Jurkat, Clone E6-1 (cell line): ENCODE measurements around the gene CKM.
"Not testable (repeated sequence)": the region's sequence is repeated elsewhere in the genome, so short reads cannot be mapped to it uniquely, and the experiment has no call there.

ENCODE experiments used
- DNase-seq: peaks from one replicate; pipeline ENCODE4 v3.0.0-alpha.2; 2011; ENCODE audit warnings: low read depth, low spot score
- H3K4me3 ChIP-seq: 2 replicates; pipeline ENCODE4 v1.5.1; 2011; ENCODE audit warnings: mild to moderate bottlenecking, low read length, control low read depth, moderate library complexity

The CKM gene

GRCh38 chr19:45298264-45298663 is 24.4 kb downstream of the CKM start:
- no peak for DNase-seq
- H3K4me3 ChIP-seq: no peak overlapping the region

DNA sequence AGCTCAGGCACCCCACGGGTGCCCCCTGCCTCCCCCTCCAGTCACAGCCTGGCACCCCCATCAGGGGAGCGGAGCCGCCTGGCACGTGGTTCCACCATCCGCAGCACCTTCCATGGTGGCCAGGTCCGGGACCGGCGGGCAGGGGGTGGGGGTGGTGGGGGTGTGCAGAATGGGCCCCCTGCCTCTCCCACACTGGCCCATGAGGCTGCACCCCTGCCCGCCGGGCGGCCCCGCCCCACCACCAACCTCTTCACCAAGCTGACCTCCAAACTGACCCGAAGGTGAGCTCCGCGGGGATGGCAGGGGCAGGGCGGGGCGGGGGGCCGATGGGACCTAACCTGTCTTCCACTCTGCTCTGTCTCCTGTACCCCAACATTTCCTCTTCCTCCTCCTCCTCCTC is 25.0 kb downstream of the CKM start:
- no peak for DNase-seq
- no peak overlapping the region for H3K4me3 ChIP-seq

- no peak overlapping the region for H3K4me3 ChIP-seq
- DNase-seq: no peak
Measured at GRCh38 chr19:45296355-45296754, 26.3 kb downstream of the CKM start.

DNA sequence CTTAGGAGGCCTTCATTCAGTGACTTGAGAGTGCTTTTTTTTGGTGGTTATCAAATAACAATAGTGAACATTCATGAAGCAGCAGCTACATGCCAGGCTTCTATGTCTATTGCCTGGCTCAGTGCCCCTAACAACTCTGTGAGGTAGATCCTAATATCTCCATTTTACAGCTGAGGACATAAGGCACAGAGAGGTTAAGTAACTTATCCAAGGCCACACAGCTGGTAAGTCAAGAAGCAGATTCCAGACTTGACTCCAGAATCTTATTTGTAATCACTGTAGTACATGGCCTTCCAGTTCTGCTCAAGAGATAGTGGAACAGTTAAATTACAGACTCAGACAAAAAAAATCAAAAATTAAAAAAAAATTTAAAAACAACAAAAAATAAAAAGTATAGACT is 26.8 kb downstream of the CKM start:
- no peak overlapping the region for H3K4me3 ChIP-seq
- no peak for DNase-seq

DNA sequence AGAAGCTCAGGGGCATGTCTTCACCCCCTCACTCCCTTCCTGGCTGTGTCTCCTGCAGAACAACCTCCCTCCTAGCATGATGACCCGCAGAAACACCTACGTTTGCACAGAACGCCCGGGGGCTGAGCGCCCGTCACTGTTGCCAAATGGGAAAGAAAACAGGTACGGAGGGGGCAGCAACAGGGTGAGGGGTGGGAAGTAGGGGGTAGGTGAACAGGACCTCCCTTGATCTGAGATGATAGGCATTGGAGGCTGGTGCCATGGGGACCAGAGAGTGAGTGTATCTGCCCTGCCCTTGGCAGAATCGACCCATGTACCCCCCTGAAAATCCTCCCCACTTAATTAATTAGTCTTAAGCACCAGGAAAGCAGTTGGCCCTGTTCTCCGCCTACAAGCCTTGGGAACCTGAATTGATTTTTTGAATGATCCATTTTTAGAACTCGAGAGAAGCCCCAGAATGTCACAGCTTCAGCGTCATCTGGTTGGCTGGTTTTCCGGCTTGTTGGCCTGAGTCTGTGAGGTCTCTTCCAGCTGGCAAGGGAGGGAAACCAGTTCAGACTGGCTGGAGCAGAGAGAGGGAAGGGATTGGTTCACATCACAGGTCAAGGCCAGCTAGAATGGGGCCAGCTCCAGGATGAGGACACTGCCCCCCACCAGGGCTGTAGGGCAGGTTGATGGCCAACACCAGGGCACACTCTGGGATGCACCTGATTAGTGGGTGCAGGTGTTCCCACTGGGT is 28.2 kb downstream of the CKM start:
- no peak overlapping the region for H3K4me3 ChIP-seq
- DNase-seq: no peak

DNA sequence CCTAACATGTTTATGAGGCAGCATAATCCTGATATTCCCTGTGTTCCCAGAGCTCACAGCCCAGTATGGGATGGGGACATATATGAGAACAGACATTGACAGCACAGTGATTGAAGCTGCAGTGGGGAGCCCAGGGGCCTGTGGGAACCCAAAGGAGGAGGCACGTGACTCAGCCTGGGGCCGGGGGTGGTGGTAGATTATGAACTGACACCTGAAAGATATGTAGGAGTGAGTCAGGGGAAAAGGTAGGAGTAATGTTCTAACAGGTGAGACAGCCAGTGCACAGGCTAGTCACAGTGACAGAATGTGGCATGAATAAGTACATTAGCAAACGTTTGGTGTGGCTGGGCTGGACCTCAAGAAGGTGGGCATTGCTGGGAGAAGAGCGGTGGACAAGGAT is 29.0 kb downstream of the CKM start:
- no peak for DNase-seq
- no peak overlapping the region for H3K4me3 ChIP-seq

DNA sequence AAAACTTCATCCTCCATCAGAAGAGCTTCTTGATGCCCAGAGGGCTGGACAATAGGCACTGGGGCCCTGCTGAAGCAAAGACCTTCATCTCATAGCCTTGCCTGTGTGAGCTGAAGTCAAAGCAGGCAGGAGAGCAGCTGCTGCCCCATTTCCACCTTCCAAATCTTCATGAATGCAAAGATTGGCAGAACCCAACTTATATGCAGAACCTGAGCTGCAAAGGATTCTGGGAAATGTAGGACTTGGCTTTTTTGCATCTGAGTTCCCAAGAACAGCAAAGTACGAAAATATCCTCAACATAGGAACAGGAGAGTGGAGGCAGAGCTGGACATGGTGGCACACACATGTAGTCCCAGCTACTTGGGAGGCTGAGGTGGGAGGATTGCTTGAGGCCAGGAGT is 30.8 kb downstream of the CKM start:
- no peak overlapping the region for H3K4me3 ChIP-seq
- no peak for DNase-seq

GRCh38 chr19:45290381-45290931 is 32.2 kb downstream of the CKM start:
- no peak for DNase-seq
- H3K4me3 ChIP-seq: no peak overlapping the region

GRCh38 chr19:45283443-45284033 is 39.1 kb downstream of the CKM start:
- no peak for DNase-seq
- no peak overlapping the region for H3K4me3 ChIP-seq

DNA sequence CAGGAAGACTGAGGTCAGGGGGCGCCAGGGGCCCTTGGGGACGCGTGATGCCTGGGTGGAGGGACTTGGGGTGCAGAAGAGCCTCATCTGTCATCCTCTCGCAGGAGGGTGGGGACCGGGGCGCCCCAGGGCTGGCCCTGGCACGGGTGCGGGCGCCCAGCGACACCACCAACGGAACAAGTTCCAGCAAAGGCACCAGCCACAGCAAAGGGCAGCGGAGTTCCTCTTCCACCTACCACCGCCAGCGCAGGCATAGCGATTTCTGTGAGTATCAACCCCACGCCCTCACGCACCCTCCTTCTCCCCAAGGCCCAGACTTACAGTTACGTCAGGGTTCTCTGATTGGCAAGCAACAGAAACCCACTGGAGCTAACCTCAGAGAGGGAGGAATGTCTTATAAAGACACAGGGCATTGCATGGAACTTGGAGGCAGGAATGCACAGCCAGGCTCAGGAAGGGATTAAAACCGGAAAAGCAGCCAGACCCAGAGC is 42.2 kb downstream of the CKM start:
- DNase-seq: no peak

DNA sequence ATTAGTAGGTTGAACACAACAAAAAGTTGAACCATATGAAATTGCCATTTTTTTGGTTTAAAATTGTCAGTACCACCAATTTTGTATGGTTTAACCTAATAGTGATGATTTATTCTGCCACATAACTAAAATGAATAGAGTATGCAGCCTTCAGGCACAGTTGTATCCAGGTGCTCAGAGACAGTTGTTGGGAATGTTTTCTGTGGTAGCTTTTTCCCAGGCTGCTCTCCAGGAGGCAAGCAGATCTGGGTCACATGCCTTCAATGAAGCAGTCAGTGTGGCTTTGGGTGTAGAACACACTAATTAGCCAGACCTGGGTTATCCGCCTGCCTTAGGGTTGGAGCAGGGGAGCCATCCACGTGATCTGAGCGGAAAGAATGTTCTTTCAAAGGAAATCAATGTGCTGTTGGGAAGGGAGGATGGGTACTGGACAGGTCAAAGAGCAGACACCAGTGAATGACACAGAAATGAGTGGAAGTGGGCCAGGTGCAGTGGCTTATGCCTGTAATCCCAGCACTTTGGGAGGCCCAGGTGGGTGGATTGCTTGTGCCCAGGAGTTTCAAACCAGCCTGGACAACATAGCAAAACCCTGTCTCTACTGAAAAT is 43.0 kb downstream of the CKM start:
- DNase-seq: no peak
- no peak overlapping the region for H3K4me3 ChIP-seq

More for the DNA sequence above, 42.2 kb downstream of the CKM start:
- no peak overlapping the region for H3K4me3 ChIP-seq

DNA sequence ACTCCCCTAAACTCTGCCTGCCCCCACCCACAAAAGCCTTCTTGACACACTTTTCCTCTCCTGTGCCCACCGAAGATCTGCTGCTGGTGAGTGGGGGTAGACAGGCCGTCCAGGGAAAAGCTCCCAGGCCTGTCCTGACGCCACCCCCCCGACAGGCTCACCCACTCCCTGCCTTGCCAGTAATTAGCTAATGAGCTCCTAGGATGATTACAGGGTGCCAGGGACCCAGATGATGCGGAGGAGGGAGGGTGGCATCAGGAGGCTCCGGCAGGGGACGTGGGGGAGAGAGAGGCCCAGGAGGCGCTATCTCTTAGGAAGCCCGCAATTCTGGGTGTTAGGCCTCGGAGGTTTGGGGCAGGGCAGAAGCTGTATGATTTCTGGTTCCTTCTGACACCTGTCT is 44.6 kb downstream of the CKM start:
- no peak overlapping the region for H3K4me3 ChIP-seq
- no peak for DNase-seq

- H3K4me3 ChIP-seq: no peak overlapping the region
- no peak for DNase-seq
Measured at GRCh38 chr19:45276284-45276687, 46.4 kb downstream of the CKM start.

DNA sequence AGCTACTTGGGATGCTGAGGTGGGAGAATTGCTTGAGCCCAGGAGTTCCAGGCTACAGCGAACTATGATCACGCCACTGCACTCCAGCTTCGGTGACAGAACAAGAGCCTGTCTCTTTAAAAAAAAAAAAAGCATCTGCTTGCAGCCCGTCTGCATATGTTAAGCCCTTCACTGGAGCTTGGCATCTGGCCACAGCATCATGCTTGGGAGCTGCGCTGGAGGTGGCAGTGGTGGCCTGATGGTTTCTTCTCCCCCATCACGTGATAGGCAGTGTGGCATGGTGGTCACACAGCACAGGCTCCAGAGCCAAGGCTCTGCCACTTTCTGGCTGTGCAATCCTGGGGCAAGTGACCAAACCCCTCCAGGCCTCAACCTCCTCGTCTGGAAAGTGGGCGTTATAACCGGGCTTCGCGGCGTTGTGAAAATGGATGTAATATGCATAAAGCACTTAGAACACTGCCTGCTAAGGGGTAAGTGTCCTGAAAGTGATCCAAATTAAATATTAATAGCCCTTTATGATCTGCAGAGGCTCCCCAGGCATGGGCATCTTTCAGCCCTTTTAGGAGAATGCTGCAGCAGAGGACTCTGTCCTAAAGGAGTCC is 47.2 kb downstream of the CKM start:
- no peak overlapping the region for H3K4me3 ChIP-seq
- DNase-seq: no peak

GRCh38 chr19:45273521-45273855 is 49.2 kb downstream of the CKM start:
- DNase-seq: no peak
- H3K4me3 ChIP-seq: no peak overlapping the region

- H3K4me3 ChIP-seq: no peak overlapping the region
- no peak for DNase-seq
Measured at GRCh38 chr19:45271735-45272108, 51.0 kb downstream of the CKM start.

DNA sequence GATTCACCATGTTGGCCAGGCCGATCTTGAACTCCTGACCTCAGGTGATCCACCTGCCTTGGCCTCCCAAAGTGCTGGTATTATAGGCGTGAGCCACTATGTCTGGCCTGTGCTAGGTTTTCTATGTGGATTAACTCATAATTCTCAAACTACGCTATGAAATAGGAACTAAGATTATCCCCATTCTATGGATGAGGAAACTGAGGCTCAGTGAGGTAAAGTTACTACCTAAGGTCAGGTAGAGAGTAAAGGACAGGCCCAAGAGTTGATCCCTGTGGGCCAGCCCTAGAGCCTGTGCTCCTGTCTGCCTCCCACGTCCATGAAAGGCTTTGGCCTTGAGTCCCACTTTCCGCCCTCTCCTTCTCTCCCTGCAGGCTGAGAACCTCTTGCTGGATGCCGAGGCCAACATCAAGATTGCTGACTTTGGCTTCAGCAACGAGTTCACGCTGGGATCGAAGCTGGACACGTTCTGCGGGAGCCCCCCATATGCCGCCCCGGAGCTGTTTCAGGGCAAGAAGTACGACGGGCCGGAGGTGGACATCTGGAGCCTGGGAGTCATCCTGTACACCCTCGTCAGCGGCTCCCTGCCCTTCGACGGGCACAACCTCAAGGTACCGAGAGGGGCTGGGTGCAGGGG is 51.5 kb downstream of the CKM start:
- no peak for DNase-seq
- H3K4me3 ChIP-seq: no peak overlapping the region

- H3K4me3 ChIP-seq, DNase-seq: not testable (repeated sequence)
Measured at GRCh38 chr19:45269939-45270338, 52.7 kb downstream of the CKM start.

DNA sequence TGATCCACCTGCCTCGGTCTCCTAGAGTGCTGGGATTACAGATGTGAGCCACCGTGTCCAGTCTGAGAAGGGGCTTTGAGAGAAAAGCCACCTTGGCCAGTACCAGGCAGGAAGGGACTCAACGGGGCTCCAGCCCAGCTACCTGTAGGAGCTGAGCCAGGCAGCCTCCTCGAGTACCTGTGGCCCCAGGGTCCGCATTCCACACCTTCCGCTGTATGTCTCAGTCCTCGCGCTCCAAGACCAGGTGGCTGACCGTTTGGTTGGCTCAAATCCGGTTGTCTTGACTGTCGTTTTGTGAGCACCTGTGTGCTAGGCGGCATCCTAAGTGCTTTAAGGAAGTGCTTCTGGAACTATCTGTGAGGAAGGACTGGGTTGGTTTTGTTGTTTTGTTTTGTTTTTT is 55.4 kb downstream of the CKM start:
- no peak overlapping the region for H3K4me3 ChIP-seq
- no peak for DNase-seq

DNA sequence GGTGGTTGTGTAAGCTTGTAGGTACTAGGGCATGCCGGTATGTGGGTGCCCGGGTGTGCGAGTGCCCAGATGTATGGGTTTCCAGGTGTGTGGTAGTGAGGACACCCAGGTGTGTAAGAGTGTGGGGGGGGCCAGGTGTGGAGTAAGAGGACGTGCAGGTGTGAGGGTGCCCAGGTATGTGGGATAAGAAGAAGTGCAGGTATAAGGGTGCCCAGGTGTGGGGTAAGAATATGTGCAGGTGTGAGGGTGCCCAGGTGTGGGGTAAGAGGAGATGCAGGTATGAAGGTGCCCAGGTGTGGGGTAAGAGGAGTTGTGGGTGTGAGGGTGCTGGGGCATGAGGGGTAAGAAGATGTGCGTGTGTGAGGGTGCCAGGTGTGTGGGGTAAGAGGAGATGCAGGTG is 57.3 kb downstream of the CKM start:
- no peak overlapping the region for H3K4me3 ChIP-seq
- DNase-seq: no peak
